DOHH2 (cell line): ENCODE data around the gene DUSP2.

Experiments
- H3F3A ChIP-seq: fragments of 200-600 bp; sonication (generic), shearing (Covaris generic); 2 replicates; pipeline ENCODE4 v1.6.0; 2016; ENCODE audit warnings: antibody characterized with exemption, mild to moderate bottlenecking; ENCODE audit not compliant: control insufficient read depth, insufficient read depth
- H3K27ac ChIP-seq: fragments of 200-600 bp; sonication (generic); 2 replicates; pipeline ENCODE4 v1.5.1; 2014; ENCODE audit warnings: low read depth, mild to moderate bottlenecking, low read length, moderate library complexity
- H3K27me3 ChIP-seq: fragments of 200-600 bp; sonication (generic); 2 replicates; pipeline ENCODE4 v1.6.1; 2014; ENCODE audit warnings: mild to moderate bottlenecking, low read length, mixed read lengths; ENCODE audit not compliant: control insufficient read depth
- H3K36me3 ChIP-seq: fragments of 200-600 bp; sonication (generic); 2 replicates; pipeline ENCODE4 v1.6.1; 2014; ENCODE audit warnings: mild to moderate bottlenecking, low read length, moderate library complexity, mixed read lengths; ENCODE audit not compliant: control insufficient read depth
- H3K4me1 ChIP-seq: fragments of 200-600 bp; sonication (generic); 2 replicates; pipeline ENCODE4 v1.6.1; 2014; ENCODE audit warnings: mild to moderate bottlenecking, low read length, mixed read lengths; ENCODE audit not compliant: control insufficient read depth
- H3K4me2 ChIP-seq: fragments of 200-600 bp; sonication (generic); 2 replicates; pipeline ENCODE4 v1.6.0; 2014; ENCODE audit warnings: mild to moderate bottlenecking, low read length, moderate library complexity
- H3K4me3 ChIP-seq: fragments of 200-600 bp; sonication (generic); 2 replicates; pipeline ENCODE4 v1.5.1; 2014; ENCODE audit warnings: mild to moderate bottlenecking, low read length, mixed read lengths
- H3K79me2 ChIP-seq: fragments of 200-600 bp; sonication (generic); 2 replicates; pipeline ENCODE4 v1.6.1; 2014; ENCODE audit warnings: mild to moderate bottlenecking, low read length, mixed read lengths; ENCODE audit not compliant: control insufficient read depth
- H3K9me2 ChIP-seq: fragments of 200-600 bp; sonication (generic); replicated peaks from 2 replicates; pipeline ENCODE4 v1.6.1; 2014; ENCODE audit warnings: mild to moderate bottlenecking, low read length, mixed read lengths; ENCODE audit not compliant: control insufficient read depth
- H3K9me3 ChIP-seq: fragments of 200-600 bp; sonication (generic); 2 replicates; pipeline ENCODE4 v1.6.1; 2014; ENCODE audit warnings: antibody characterized with exemption, low read length, mixed read lengths; ENCODE audit not compliant: control insufficient read depth, insufficient read depth
- H4K20me1 ChIP-seq: fragments of 200-600 bp; sonication (generic); 2 replicates; pipeline ENCODE4 v1.6.0; 2014; ENCODE audit warnings: low read depth, mild to moderate bottlenecking, antibody characterized with exemption, low read length, moderate library complexity; ENCODE audit not compliant: control insufficient read depth, insufficient read depth
- EZH2phosphoT487 ChIP-seq: fragments of 200-600 bp; sonication (generic); IDR thresholded peaks from 2 replicates; pipeline ENCODE4 v1.6.1; 2017; ENCODE audit warnings: borderline replicate concordance, mild to moderate bottlenecking, antibody characterized with exemption, low read length, moderate library complexity, mixed read lengths
- TF ChIP-seq, protein P1 (sequence below): fragments of 200-600 bp; sonication (generic); IDR thresholded peaks from one replicate; pipeline ENCODE4 v1.5.1; 2014; ENCODE audit warnings: antibody characterized with exemption, mild to moderate bottlenecking, low read depth, low read length; ENCODE audit not compliant: poor library complexity, severe bottlenecking

Gene DUSP2

DNA sequence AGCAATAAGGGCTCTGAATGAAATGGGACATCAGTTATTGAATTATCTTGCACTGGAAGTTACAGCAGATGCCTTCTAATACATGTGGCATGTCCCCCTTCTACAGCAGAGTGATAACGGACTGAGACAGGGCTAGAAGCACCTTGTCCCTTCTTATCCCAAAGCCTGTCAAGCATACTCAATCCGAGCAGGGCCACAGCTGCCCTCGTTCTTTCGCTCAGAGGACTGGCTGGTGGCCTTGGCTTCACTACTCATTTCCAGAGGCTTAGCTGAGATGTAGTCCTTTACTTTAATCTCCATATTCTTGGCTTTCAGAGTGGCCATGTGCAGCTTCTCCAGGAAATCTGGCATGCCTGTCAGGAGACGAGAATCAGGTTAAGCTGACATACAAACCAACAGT is 41.3 kb upstream of the DUSP2 start:
- Histone ChIP-seq H3K4me3 (no peak overlapping the region), H3K4me2 (no peak overlapping the region), H4K20me1 (peaks cover 12% of the 10 kb centered on the region; the same call in 1 of the 2 replicates), H3K79me2 (peaks cover 6% of the 10 kb centered on the region), H3F3A (peaks cover 58% of the 10 kb centered on the region), H3K4me1 (peaks cover 3% of the 10 kb centered on the region; the same call in 1 of the 2 replicates), H3K36me3 (peaks cover 77% of the 10 kb centered on the region), H3K9me3 (no peaks in the 10 kb centered on the region), H3K27me3 (no peaks in the 10 kb centered on the region), H3K9me2 (no peaks in the 10 kb centered on the region), H3K27ac (no peak overlapping the region)
- no peak for TF ChIP-seq EZH2phosphoT487
- TF ChIP-seq, protein P1, sequence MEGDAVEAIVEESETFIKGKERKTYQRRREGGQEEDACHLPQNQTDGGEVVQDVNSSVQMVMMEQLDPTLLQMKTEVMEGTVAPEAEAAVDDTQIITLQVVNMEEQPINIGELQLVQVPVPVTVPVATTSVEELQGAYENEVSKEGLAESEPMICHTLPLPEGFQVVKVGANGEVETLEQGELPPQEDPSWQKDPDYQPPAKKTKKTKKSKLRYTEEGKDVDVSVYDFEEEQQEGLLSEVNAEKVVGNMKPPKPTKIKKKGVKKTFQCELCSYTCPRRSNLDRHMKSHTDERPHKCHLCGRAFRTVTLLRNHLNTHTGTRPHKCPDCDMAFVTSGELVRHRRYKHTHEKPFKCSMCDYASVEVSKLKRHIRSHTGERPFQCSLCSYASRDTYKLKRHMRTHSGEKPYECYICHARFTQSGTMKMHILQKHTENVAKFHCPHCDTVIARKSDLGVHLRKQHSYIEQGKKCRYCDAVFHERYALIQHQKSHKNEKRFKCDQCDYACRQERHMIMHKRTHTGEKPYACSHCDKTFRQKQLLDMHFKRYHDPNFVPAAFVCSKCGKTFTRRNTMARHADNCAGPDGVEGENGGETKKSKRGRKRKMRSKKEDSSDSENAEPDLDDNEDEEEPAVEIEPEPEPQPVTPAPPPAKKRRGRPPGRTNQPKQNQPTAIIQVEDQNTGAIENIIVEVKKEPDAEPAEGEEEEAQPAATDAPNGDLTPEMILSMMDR: no peak

GRCh38 chr2:96185516-96185915 is 40.3 kb upstream of the DUSP2 start:
- no peaks in the 10 kb centered on the region for H3K27me3 ChIP-seq
- no peak overlapping the region for H3K4me2 ChIP-seq
- peaks cover 9% of the 10 kb centered on the region; the same call in 1 of the 2 replicates for H3K4me1 ChIP-seq
- H3K36me3 ChIP-seq: peaks cover 66% of the 10 kb centered on the region
- no peaks in the 10 kb centered on the region for H3K9me2 ChIP-seq
- no peak overlapping the region for H3K4me3 ChIP-seq
- no peak overlapping the region for H3K27ac ChIP-seq
- no peaks in the 10 kb centered on the region; the same call in 1 of the 2 replicates for H3K79me2 ChIP-seq
- H4K20me1 ChIP-seq: peaks cover 12% of the 10 kb centered on the region; the same call in 1 of the 2 replicates
- no peaks in the 10 kb centered on the region for H3K9me3 ChIP-seq
- peaks cover 63% of the 10 kb centered on the region for H3F3A ChIP-seq
- no peak for TF ChIP-seq EZH2phosphoT487
- TF ChIP-seq, protein P1: no peak

- Histone ChIP-seq H3K27ac (no peak overlapping the region), H3K9me2 (no peaks in the 10 kb centered on the region), H3K4me2 (no peak overlapping the region), H4K20me1 (peaks cover 12% of the 10 kb centered on the region; the same call in 1 of the 2 replicates), H3K27me3 (no peaks in the 10 kb centered on the region), H3K36me3 (peaks cover 61% of the 10 kb centered on the region), H3K4me3 (no peak overlapping the region), H3K4me1 (peaks cover 9% of the 10 kb centered on the region; the same call in 1 of the 2 replicates), H3K9me3 (no peaks in the 10 kb centered on the region), H3F3A (peaks cover 65% of the 10 kb centered on the region), H3K79me2 (no peaks in the 10 kb centered on the region; the same call in 1 of the 2 replicates)
- TF ChIP-seq, protein P1: no peak
- no peak for TF ChIP-seq EZH2phosphoT487
Observed at GRCh38 chr2:96184989-96185388, 39.7 kb upstream of the DUSP2 start.
